ENCODE measurements around the gene HMGN3.

HMGN3 gene

GRCh38 chr6:79184641-79185040 is 49.8 kb downstream of the HMGN3 start:
- DNase-seq (ENCODE audit: low spot score): no peak

- no peak for DNase-seq (ENCODE audit: low spot score)
Measured at GRCh38 chr6:79184086-79184485, 50.4 kb downstream of the HMGN3 start.

- DNase-seq (ENCODE audit: low spot score): no peak
Measured at GRCh38 chr6:79180052-79180451, 54.4 kb downstream of the HMGN3 start.

- no peak for DNase-seq (ENCODE audit: low spot score)
Measured at GRCh38 chr6:79173378-79173777, 61.1 kb downstream of the HMGN3 start.

- no peak for DNase-seq (ENCODE audit: low spot score)
Measured at GRCh38 chr6:79170959-79171358, 63.5 kb downstream of the HMGN3 start.

GRCh38 chr6:79170431-79170830 is 64.1 kb downstream of the HMGN3 start:
- DNase-seq (ENCODE audit: low spot score): no peak

GRCh38 chr6:79168695-79168980 is 65.8 kb downstream of the HMGN3 start:
- DNase-seq (ENCODE audit: low spot score): no peak

GRCh38 chr6:79167931-79168694 is 66.4 kb downstream of the HMGN3 start:
- no peak for DNase-seq (ENCODE audit: low spot score)

GRCh38 chr6:79159846-79160245 is 74.6 kb downstream of the HMGN3 start:
- DNase-seq (ENCODE audit: low spot score): no peak

GRCh38 chr6:79158856-79159516 is 75.5 kb downstream of the HMGN3 start:
- DNase-seq (ENCODE audit: low spot score): no peak

GRCh38 chr6:79157961-79158644 is 76.4 kb downstream of the HMGN3 start:
- DNase-seq (ENCODE audit: low spot score): no peak

GRCh38 chr6:79152269-79152737 is 82.2 kb downstream of the HMGN3 start:
- no peak for DNase-seq (ENCODE audit: low spot score)
